HG03196 (cell line): ENCODE measurements around the gene IL22RA2.

Source experiments
- ATAC-seq: cut with Tn5 transposase; IDR thresholded peaks from one replicate; pipeline ENCODE4 v1.9.1; 2021; ENCODE audit not compliant: unreplicated experiment

IL22RA2 gene

DNA sequence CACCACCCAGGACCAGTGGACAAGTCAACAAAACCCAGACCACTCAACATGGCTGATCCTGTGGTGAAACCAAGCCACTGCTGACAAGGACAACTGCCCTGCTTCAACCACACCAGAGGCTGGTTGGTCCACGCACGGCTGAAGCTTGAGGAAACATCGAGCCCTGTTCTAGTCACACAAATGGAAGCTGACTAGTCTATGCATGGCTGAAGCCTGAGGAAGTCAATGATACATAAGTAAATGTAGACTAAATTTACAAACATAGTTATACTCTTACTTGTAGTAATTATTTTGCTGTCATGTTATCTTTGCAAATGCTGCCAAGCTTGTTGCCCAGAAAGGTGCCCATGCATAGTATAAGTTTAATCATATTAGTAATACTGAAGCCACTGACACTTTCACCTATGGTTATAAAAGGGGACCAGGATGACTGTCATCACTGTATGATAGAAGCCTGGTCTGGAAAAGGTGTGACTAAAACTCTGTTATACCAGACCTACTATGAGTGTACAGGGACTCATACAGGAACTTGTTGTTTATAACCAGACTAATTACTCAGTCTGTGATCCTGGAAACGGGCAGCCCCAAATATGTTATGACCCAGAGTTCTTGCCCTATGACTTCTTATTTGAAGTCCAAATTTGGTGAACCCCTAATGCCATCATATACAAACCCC is 5.6 kb downstream of the IL22RA2 start:
- ATAC-seq: no peak

GRCh38 chr6:137166247-137167098 is 7.0 kb downstream of the IL22RA2 start:
- ATAC-seq: no peak

GRCh38 chr6:137165375-137166246 is 7.8 kb downstream of the IL22RA2 start:
- ATAC-seq: peak; percentile 64

- no peak for ATAC-seq
These were observed 9.6 kb downstream of the IL22RA2 start for GRCh38 chr6:137163732-137164318.

DNA sequence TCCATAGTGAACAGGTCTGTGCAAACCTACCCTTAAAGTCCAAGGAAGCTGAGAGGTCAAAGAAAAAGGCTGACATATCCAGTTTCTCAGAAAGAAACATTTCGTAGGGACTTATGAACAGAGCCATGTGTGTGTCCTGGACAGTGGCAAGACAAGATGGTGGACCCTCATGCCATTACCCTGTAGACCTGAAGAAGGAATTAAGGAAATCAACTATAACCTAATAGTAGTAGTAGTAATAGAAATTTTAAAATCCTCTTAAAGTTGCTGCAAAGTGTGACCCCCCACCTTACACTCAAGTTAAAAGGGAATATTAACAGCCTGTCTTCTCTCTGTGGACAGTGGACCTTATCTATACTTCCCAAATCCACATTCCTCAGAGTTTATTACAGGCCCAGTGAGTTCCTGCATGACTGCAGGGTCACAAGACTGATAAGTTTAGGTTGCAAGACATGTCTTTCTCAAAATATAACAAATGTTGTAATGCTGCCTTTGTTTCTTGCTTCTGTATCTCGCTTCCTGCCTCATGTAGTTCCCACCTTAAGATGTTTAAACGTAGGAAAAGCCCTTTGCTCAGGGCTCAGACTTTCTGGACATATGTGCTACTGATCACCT is 10.6 kb downstream of the IL22RA2 start:
- no peak for ATAC-seq

DNA sequence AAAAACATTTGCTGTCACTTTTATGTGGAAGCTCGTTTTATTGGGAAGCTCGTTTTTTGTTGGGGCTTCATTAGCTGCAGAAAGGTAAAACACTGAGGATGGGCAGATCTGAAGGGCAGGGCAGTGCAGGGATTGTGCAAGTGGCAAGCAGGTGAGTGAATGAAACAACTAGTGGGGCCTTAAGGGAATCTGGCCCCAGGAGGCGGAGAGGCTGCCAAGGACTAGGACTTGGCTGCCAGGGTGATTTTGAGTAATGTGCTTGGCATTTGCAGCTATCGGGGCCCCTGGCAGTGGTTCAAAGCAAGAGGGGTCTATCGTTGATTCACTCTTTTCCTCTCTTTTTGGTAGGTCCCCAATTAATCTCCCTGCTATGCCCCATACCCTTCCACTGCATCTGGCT is 11.5 kb downstream of the IL22RA2 start:
- no peak for ATAC-seq

DNA sequence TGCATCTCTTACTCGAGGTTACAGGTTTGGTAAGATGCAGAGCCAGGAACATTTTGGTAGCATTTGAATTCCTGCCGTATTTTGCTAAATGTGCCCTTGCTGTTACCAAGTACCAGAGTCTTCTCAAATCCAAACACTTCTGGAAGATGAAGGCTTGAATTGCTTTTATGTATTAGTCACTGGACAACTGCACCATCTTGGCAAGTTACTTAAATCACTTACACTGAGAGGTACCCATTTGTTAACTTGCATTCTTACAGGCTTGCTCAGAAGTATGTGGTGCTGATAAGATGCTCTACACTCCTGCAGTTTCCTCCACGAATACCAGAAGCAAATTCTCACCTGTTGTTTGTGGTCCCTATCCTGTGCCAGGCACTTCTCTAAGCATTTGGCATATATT is 12.7 kb downstream of the IL22RA2 start:
- no peak for ATAC-seq

DNA sequence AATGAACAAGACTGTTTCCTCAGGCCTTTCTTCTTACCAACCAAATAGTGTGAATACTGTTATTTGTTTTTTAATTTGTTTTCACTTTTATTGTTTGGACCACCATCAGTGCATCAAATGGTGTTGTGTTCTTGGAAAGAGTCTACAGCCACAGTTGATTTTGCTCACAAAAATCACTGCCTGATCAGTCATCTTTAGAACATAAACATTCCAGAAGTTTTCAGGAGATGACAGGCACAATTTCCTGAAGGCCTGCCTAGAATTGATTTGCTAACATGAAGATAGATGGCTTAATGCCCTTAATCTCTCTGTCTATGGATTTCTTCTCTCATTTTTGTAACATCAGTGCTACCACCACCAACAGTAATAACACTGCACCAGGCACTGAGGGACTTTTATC is 13.5 kb downstream of the IL22RA2 start:
- ATAC-seq: no peak

GRCh38 chr6:137157601-137158000 is 15.8 kb downstream of the IL22RA2 start:
- no peak for ATAC-seq

DNA sequence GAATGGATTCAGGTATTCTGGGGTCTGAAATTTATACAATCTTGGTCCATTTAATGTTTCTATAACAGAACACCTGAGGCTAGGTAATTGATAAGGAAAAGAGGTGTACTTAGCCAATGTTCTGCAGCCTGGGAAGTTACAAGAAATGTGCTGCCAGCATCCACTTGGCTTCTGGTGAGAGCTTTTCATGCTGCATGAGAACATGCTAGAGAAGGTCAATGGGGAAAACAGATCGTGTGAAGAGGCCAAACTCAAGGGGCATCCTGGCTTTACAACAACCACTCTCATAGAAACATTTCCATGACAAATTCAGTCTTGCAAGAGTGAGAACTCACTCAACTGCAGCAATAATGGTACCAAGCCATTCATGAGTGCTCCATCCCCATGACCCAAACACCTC is 16.8 kb downstream of the IL22RA2 start:
- no peak for ATAC-seq

DNA sequence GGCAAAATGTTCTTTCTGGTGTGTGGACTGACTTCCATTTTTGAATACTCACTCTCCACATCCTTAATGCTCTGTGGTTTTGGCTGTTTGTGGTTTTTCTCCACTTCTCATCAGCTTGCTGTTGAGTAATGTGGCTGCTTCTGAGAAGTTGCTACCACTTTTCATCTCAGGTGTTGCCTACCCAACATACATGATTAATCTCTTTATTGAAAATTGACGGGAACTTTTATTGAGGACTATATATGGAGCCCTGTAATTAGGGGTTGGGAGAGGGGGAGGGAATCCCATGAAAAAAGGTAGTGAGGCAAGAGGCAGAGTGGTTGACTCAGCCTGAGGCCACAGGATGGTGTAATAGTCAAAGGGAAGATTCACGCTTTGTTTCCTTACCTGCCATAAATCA is 17.6 kb downstream of the IL22RA2 start:
- ATAC-seq: no peak

- no peak for ATAC-seq
These were observed 23.4 kb downstream of the IL22RA2 start for GRCh38 chr6:137150072-137150471.

DNA sequence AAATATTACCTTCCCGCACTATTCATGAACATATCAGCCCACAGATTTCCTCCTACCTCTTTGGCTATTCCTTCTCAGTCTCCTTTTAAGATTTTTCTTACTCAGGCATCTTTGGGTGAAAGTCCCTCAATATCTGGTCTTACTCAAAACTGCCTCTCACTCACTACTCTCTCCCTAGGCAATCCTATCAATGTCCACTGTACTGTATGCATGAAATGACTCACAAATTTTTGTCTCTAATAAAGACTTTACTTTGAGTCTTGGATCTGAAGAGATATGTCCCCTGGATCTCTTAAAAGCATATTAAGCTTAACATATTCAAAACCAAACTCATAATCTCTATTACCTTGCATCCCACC is 24.4 kb downstream of the IL22RA2 start:
- no peak for ATAC-seq

- ATAC-seq: no peak
These were observed 25.0 kb downstream of the IL22RA2 start for GRCh38 chr6:137148306-137149034.

DNA sequence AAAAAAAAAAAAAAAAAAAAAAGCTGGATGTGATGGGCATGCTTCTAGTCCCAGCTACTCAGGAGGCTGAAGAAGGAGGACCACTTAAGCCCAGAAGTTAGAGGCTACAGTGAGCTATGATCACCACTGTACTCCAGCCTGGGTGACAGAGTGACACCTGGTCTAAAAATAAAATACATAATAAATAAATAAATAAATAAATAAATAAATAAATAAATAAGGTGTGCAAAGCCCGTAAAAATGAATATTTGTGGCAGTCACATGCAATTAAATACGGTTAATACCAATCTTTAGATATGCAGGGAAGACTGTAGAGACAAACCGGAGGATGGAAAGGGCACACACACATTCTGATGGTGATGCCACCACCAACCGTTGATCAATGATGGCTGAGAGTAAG is 26.2 kb downstream of the IL22RA2 start:
- no peak for ATAC-seq

- no peak for ATAC-seq
These were observed 27.2 kb downstream of the IL22RA2 start for GRCh38 chr6:137146206-137146605.

GRCh38 chr6:137145421-137145820 is 28.0 kb downstream of the IL22RA2 start:
- no peak for ATAC-seq

DNA sequence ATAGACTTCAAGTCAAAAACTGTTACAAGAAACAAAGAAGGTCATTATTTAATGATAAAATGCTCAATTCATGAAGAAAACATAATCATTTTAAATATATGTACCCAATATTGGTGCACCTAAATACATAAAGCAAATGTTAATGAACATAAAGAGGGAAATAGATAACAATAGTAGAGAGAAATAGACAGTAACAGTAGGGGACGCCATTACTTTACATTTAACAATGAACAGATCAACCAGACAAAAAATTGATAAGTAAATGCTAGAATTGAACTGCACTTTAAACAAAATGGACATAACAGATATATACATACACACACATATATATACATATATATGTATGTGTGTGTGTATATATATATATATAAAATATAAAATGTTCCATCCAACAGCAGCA is 37.4 kb downstream of the IL22RA2 start:
- no peak for ATAC-seq

- no peak for ATAC-seq
These were observed 39.0 kb downstream of the IL22RA2 start for GRCh38 chr6:137134483-137134882.

- ATAC-seq: no peak
These were observed 40.3 kb downstream of the IL22RA2 start for GRCh38 chr6:137133122-137133521.
